ENCODE measurements around the gene DDIT4.

The DDIT4 gene

DNA sequence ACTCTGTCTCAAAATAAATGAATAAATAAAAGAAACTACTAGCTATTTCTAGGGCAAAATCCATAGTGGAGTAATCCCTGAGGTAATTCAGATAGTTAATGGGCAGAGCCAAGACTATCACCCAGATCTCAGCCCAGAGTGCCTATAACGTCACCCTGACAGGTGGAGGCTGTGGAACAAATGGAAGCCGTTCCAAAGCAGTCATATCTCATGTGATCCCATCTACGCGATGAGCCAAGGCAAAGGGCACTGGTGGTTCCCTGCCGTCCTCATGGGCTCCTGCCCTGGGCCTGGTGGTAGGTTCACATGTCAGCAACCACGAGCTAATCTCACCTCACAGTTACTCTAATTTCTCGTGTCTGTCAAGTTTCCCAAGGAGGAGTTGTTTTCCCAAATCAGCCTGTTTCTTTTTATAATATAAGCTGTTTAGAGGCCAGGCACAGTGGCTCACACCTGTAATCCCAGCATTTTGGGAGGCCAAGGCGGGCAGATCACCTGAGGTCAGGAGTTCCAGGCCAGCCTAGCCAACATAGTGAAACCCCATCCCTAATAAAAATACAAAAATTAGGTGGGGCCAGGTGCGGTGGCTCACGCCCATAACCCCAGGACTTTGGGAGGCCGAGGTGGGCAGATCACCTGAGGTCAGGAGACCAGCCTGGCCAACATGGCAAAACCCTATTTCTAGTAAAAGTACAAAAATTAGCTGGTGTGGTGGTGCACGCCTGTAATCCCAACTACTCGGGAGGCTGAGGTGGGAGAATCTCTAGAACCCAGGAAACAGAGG lies 35.1 kb upstream of the DDIT4 start:
- Histone ChIP-seq H3K9ac (ENCODE audit: low read depth in 1 of 2, low read length in 2 of 2) (no peak overlapping the region), H3K27ac (ENCODE audit: low read depth in 2 of 2, low read length in 2 of 2) (no peak overlapping the region), H3K4me3 (ENCODE audit: low read length in 2 of 2) (no peak overlapping the region), H3K9me3 (ENCODE audit: control insufficient read depth in 2 of 2, low read length in 2 of 2) (no peaks in the 10 kb centered on the region), H3K36me3 (ENCODE audit: control insufficient read depth in 2 of 2, insufficient read depth in 2 of 2, low read length in 2 of 2) (peaks cover 12 to 24% of the 10 kb centered on the region in 2 donors), H3K27me3 (ENCODE audit: control insufficient read depth in 2 of 2, insufficient read depth in 2 of 2, low read length in 2 of 2) (no peaks in the 10 kb centered on the region), H3K4me1 (ENCODE audit: control insufficient read depth in 2 of 2, insufficient read depth in 2 of 2, low read length in 2 of 2) (peaks cover 2 to 5% of the 10 kb centered on the region in 2 donors)

DNA sequence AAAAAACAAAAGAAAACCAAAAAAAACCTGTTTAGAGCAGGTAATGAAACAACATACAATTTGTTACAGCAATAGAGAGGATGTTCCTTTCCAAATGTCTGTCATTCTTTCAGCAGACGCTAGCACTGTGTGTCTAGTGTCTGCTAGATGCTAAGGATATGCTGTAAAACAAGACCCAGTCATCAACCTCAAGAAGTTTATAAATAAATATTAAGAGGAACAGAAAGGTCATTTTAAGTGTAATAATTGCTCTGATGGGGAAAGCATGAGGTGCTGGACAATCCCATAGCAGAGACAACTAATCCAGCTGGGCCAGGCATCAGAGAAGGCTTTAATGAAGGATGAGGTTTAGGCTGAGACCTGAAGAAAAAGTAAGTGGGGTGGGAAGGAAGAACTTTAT lies 34.3 kb upstream of the DDIT4 start:
- H3K4me3 ChIP-seq (ENCODE audit: low read length in 2 of 2): no peak overlapping the region
- peaks cover 10 to 12% of the 10 kb centered on the region in 2 donors for H3K4me1 ChIP-seq (ENCODE audit: control insufficient read depth in 2 of 2, insufficient read depth in 2 of 2, low read length in 2 of 2)
- no peaks in the 10 kb centered on the region for H3K27me3 ChIP-seq (ENCODE audit: control insufficient read depth in 2 of 2, insufficient read depth in 2 of 2, low read length in 2 of 2)
- no peak overlapping the region for H3K9ac ChIP-seq (ENCODE audit: low read depth in 1 of 2, low read length in 2 of 2)
- H3K36me3 ChIP-seq (ENCODE audit: control insufficient read depth in 2 of 2, insufficient read depth in 2 of 2, low read length in 2 of 2): peaks cover 10 to 17% of the 10 kb centered on the region in 2 donors
- H3K9me3 ChIP-seq (ENCODE audit: control insufficient read depth in 2 of 2, low read length in 2 of 2): no peaks in the 10 kb centered on the region
- no peak overlapping the region for H3K27ac ChIP-seq (ENCODE audit: low read depth in 2 of 2, low read length in 2 of 2)

DNA sequence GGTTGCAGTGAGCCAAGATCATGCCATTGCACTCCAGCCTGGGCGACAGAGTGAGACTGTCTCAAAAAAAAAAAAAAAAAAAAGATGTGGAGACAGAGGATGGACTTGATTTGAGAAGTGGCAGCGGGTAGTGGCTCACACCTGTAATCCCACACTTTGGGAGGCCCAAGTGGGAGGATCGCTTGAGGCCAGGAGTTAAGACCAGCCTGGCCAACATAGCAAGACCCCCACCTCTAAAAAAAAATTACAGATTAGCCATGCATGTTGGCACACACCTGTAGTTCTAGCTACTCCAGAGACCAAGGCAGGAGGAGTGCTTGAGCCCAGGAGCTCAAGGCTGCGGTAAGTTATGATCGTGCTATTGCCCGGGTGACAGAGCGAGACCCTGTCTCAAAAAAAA lies 33.4 kb upstream of the DDIT4 start:
- Histone ChIP-seq H3K4me3 (ENCODE audit: low read length in 2 of 2) (no peak overlapping the region), H3K9me3 (ENCODE audit: control insufficient read depth in 2 of 2, low read length in 2 of 2) (no peaks in the 10 kb centered on the region), H3K27ac (ENCODE audit: low read depth in 2 of 2, low read length in 2 of 2) (no peak overlapping the region), H3K27me3 (ENCODE audit: control insufficient read depth in 2 of 2, insufficient read depth in 2 of 2, low read length in 2 of 2) (no peaks in the 10 kb centered on the region), H3K36me3 (ENCODE audit: control insufficient read depth in 2 of 2, insufficient read depth in 2 of 2, low read length in 2 of 2) (peaks cover 5 to 11% of the 10 kb centered on the region in 2 donors), H3K4me1 (ENCODE audit: control insufficient read depth in 2 of 2, insufficient read depth in 2 of 2, low read length in 2 of 2) (peaks cover 19 to 20% of the 10 kb centered on the region in 2 donors), H3K9ac (ENCODE audit: low read depth in 1 of 2, low read length in 2 of 2) (no peak overlapping the region)

DNA sequence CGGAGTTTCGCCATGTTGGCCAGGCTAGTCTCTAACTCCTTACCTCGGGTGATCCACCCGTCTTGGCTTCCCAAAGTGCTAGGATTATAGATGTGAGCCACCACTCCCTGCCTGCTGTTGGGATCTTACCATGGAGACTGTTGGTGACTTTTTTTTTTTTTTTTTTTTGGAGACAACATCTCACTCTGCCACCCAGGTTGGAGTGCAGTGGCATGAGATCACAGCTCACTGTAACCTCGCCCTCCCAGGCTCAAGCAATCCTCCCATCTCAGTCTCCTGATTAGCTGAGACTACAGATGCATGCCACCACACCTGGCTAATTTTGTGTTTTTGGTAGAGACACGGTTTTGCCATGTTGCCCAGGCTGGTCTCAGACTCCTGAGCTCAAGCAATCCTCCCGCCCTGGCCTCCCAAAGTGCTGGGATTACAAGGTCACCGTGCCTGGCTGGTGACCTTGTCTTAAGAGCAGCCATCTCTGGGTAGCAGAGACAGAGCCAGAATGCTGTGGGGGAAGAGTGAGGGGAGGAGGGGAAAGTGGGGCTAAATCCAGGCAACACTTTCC lies 32.0 kb upstream of the DDIT4 start:
- Histone ChIP-seq H3K27ac (ENCODE audit: low read depth in 2 of 2, low read length in 2 of 2) (no peak overlapping the region), H3K9ac (ENCODE audit: low read depth in 1 of 2, low read length in 2 of 2) (no peak overlapping the region), H3K36me3 (ENCODE audit: control insufficient read depth in 2 of 2, insufficient read depth in 2 of 2, low read length in 2 of 2) (peaks cover 0 to 2% of the 10 kb centered on the region in 2 donors), H3K27me3 (ENCODE audit: control insufficient read depth in 2 of 2, insufficient read depth in 2 of 2, low read length in 2 of 2) (no peaks in the 10 kb centered on the region), H3K9me3 (ENCODE audit: control insufficient read depth in 2 of 2, low read length in 2 of 2) (no peaks in the 10 kb centered on the region), H3K4me3 (ENCODE audit: low read length in 2 of 2) (no peak overlapping the region), H3K4me1 (ENCODE audit: control insufficient read depth in 2 of 2, insufficient read depth in 2 of 2, low read length in 2 of 2) (peaks cover 19 to 23% of the 10 kb centered on the region in 2 donors)

DNA sequence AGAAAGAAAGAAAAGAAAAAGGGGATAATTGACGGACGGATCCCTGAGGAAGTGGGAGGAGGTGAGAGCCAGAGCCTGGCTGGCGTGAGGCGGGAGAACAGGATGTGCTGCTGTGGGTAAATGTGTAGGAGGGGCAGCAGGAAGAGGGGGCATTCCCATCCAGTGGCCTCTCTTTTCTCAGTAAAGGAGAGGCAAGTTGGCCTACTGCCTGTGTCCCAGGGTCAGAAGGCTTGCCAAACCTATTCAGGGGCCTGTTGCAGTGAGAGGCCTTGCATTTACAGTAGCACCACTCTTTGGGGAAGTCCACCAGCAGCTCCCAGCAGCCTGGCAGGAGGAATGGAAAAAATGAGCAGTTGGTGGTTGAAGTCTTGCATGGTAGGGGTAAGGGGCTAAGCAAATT lies 31.0 kb upstream of the DDIT4 start:
- H3K4me1 ChIP-seq (ENCODE audit: control insufficient read depth in 2 of 2, insufficient read depth in 2 of 2, low read length in 2 of 2): peaks cover 20 to 25% of the 10 kb centered on the region in 2 donors
- H3K27me3 ChIP-seq (ENCODE audit: control insufficient read depth in 2 of 2, insufficient read depth in 2 of 2, low read length in 2 of 2): no peaks in the 10 kb centered on the region
- no peak overlapping the region for H3K4me3 ChIP-seq (ENCODE audit: low read length in 2 of 2)
- H3K36me3 ChIP-seq (ENCODE audit: control insufficient read depth in 2 of 2, insufficient read depth in 2 of 2, low read length in 2 of 2): no peaks in the 10 kb centered on the region
- H3K9me3 ChIP-seq (ENCODE audit: control insufficient read depth in 2 of 2, low read length in 2 of 2): no peaks in the 10 kb centered on the region
- peak overlapping the region; percentile 5 to 6 for H3K27ac ChIP-seq (ENCODE audit: low read depth in 2 of 2, low read length in 2 of 2)
- H3K9ac ChIP-seq (ENCODE audit: low read depth in 1 of 2, low read length in 2 of 2): no peak overlapping the region

DNA sequence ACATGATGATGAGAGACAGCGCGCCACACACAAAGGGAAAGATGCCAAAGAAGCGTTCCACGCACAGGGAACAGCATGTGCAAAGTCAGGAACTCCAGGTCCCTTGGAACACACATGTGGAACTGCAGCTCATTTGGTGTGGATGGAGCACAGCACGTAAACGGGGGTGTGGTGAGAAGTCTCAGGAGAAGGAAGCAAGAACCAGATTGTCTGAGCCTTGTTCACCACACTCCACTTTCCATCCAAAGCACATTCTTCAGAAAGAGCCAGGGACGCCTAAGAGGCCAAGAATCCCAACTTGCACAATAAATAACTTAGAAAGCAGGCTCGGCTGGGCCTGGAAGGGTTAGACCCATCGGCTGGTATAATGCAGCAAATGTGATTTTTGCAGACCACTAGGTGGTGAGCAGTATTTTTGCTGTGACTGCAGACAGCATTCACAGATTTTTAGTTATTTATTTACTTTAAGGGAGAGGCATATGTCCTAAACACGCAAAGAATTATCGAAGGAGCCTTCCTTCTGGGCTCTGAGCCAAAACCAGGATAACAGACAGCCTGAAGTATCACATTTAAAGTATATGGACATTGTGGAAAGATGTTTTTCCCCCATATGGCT lies 29.8 kb upstream of the DDIT4 start:
- Histone ChIP-seq H3K4me3 (ENCODE audit: low read length in 2 of 2) (peak overlapping the region in 1 of 2 donors; percentile 37), H3K27me3 (ENCODE audit: control insufficient read depth in 2 of 2, insufficient read depth in 2 of 2, low read length in 2 of 2) (no peaks in the 10 kb centered on the region), H3K9ac (ENCODE audit: low read depth in 1 of 2, low read length in 2 of 2) (peak overlapping the region in 1 of 2 donors; percentile 52), H3K4me1 (ENCODE audit: control insufficient read depth in 2 of 2, insufficient read depth in 2 of 2, low read length in 2 of 2) (peaks cover 32 to 37% of the 10 kb centered on the region in 2 donors), H3K36me3 (ENCODE audit: control insufficient read depth in 2 of 2, insufficient read depth in 2 of 2, low read length in 2 of 2) (no peaks in the 10 kb centered on the region), H3K27ac (ENCODE audit: low read depth in 2 of 2, low read length in 2 of 2) (peak overlapping the region; percentile 67 to 81), H3K9me3 (ENCODE audit: control insufficient read depth in 2 of 2, low read length in 2 of 2) (no peaks in the 10 kb centered on the region)

DNA sequence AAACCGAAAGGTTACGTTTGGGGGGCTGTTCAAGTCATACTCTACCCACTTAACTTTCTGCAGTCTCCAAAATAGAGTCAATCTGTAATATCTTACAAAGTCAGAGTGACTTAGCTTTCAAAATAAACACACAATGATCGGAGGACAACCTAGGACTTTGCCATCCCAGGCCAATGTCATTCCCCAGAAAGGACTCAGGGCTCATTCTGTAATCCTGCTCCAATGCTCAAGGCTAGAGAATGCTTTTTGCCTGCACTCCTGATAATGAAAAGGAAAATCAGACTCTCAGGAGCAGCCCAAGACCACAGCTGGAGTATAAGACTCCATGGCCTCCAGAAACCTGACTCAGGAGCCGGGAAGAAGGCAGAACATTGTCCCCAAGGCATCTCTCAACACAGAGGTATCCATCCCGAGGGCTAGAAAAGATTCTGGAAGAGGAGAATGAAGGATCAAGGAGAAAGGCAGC lies 29.1 kb upstream of the DDIT4 start:
- no peak overlapping the region for H3K4me3 ChIP-seq (ENCODE audit: low read length in 2 of 2)
- H3K9ac ChIP-seq (ENCODE audit: low read depth in 1 of 2, low read length in 2 of 2): peak overlapping the region in 1 of 2 donors; percentile 59
- peaks cover 34 to 42% of the 10 kb centered on the region in 2 donors for H3K4me1 ChIP-seq (ENCODE audit: control insufficient read depth in 2 of 2, insufficient read depth in 2 of 2, low read length in 2 of 2)
- no peaks in the 10 kb centered on the region for H3K36me3 ChIP-seq (ENCODE audit: control insufficient read depth in 2 of 2, insufficient read depth in 2 of 2, low read length in 2 of 2)
- no peaks in the 10 kb centered on the region for H3K27me3 ChIP-seq (ENCODE audit: control insufficient read depth in 2 of 2, insufficient read depth in 2 of 2, low read length in 2 of 2)
- no peaks in the 10 kb centered on the region for H3K9me3 ChIP-seq (ENCODE audit: control insufficient read depth in 2 of 2, low read length in 2 of 2)
- H3K27ac ChIP-seq (ENCODE audit: low read depth in 2 of 2, low read length in 2 of 2): peak overlapping the region; percentile 67 to 81

DNA sequence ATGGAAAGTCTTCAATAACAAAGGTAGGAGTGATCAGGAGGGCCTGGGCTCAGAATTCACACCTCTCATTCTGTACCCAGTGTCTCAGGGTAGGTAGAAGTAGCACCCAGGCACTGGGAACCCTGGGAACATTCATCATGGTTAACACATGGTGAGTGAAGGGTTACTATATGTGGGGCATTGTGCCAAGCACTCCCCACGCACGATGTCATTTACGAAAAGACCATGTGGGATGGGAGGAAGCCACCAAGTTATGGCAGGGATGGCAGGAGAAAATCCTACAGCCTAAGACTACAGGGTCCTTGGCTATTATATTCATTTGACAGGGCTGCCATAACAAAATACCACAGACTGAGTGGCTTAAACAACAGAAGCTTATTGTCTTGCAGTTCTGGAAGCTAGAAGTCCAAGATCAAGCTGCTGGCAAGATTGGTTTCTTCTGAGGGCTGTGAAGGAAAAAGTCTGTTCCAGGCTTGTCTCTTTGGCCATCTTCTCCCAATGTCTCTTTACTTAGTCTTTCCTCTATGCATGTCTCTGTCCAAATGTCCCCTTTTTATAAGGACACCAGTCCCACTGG lies 27.7 kb upstream of the DDIT4 start:
- H3K27me3 ChIP-seq (ENCODE audit: control insufficient read depth in 2 of 2, insufficient read depth in 2 of 2, low read length in 2 of 2): no peaks in the 10 kb centered on the region
- H3K4me1 ChIP-seq (ENCODE audit: control insufficient read depth in 2 of 2, insufficient read depth in 2 of 2, low read length in 2 of 2): peaks cover 37 to 42% of the 10 kb centered on the region in 2 donors
- peak overlapping the region; percentile 44 to 58 for H3K27ac ChIP-seq (ENCODE audit: low read depth in 2 of 2, low read length in 2 of 2)
- H3K4me3 ChIP-seq (ENCODE audit: low read length in 2 of 2): no peak overlapping the region
- no peaks in the 10 kb centered on the region for H3K36me3 ChIP-seq (ENCODE audit: control insufficient read depth in 2 of 2, insufficient read depth in 2 of 2, low read length in 2 of 2)
- H3K9ac ChIP-seq (ENCODE audit: low read depth in 1 of 2, low read length in 2 of 2): no peak overlapping the region
- H3K9me3 ChIP-seq (ENCODE audit: control insufficient read depth in 2 of 2, low read length in 2 of 2): no peaks in the 10 kb centered on the region

DNA sequence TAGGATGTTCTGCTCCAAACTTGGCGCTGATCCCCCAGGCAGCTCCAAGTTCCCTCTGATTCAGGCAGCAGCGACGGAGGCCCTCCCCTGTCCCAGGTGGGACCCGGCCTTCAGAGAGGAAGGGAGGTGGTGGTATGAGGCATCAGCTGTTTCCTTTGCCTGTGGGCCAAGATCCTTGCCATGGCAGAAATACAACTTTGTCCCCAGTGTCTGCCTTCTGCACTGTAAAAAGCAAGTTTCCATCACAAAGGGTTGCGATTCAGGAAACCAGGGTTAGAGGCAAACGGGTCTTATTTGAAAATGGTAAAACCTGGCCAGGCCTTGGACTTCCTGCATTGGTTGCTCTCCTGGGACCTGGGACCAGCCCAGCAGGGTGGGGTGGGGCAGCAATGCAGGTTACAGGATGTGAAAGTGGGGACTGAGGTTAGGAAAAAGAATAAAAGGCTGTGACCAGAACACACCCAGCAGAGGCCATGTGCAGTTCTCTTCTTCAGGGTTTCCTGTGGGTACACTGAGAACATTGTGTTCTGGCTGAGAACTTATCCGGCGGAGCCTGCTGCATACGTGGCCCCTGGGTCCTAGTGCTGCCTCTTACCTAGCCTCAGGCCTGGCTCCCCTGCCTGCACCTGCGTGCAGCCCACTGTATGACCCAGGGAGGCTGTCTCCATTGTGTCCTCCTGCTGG lies 25.1 kb upstream of the DDIT4 start:
- H3K27me3 ChIP-seq (ENCODE audit: control insufficient read depth in 2 of 2, insufficient read depth in 2 of 2, low read length in 2 of 2): no peaks in the 10 kb centered on the region

More for the DNA sequence above, 25.1 kb upstream of the DDIT4 start:
- H3K4me3 ChIP-seq (ENCODE audit: low read length in 2 of 2): peak overlapping the region; percentile 34 to 62
- H3K9ac ChIP-seq (ENCODE audit: low read depth in 1 of 2, low read length in 2 of 2): peak overlapping the region; percentile 70 to 74
- H3K27ac ChIP-seq (ENCODE audit: low read depth in 2 of 2, low read length in 2 of 2): peak overlapping the region; percentile 93 to 96
- H3K9me3 ChIP-seq (ENCODE audit: control insufficient read depth in 2 of 2, low read length in 2 of 2): no peaks in the 10 kb centered on the region
- no peaks in the 10 kb centered on the region for H3K36me3 ChIP-seq (ENCODE audit: control insufficient read depth in 2 of 2, insufficient read depth in 2 of 2, low read length in 2 of 2)
- H3K4me1 ChIP-seq (ENCODE audit: control insufficient read depth in 2 of 2, insufficient read depth in 2 of 2, low read length in 2 of 2): peaks cover 33 to 40% of the 10 kb centered on the region in 2 donors
